Fibroblast of skin of back (primary cell): ENCODE data around the gene EXOC4. TPM values are rescaled to one million over a fixed set of nuclear protein-coding genes. Genes with fewer than 3 reads are reported as not detected.
"Not testable (repeated sequence)": the region's sequence is repeated elsewhere in the genome, so short reads cannot be mapped to it uniquely, and the experiment has no call there.

Experiments used
- DNase-seq: peaks from one replicate; pipeline ENCODE4 v3.0.0-alpha.2; 2013
- polyA plus RNA-seq, 2 experiments: library from polyadenylated mRNA; unstranded; fragments of 120-200 nt; gene quantifications; one replicate each; pipeline ENCODE4 v1.2.1, GENCODE V29; 2013; ENCODE audit not compliant: insufficient read length in 2 of 2

EXOC4 gene
- 33.0 TPM for polyA plus RNA-seq (2013, experiment 1 of 2; ENCODE audit: insufficient read length)
- 40.6 TPM for polyA plus RNA-seq (2013, experiment 2 of 2; ENCODE audit: insufficient read length)

GRCh38 chr7:133252858-133253518 lies at the start of gene EXOC4:
EXOC4 (plus strand) TSS chr7:133253078.
- DNase-seq: peak; percentile 98

GRCh38 chr7:133203490-133203889 lies 49.4 kb upstream of the EXOC4 start:
- DNase-seq: no peak

- no peak for DNase-seq
Measured at GRCh38 chr7:133207687-133208086, 45.2 kb upstream of the EXOC4 start.

GRCh38 chr7:133210817-133211216 lies 42.1 kb upstream of the EXOC4 start:
- not testable (repeated sequence) for DNase-seq

- not testable (repeated sequence) for DNase-seq
Measured at GRCh38 chr7:133213772-133214171, 39.1 kb upstream of the EXOC4 start.

- DNase-seq: no peak
Measured at GRCh38 chr7:133217773-133218172, 35.1 kb upstream of the EXOC4 start.

- DNase-seq: peak; percentile 46
Measured at GRCh38 chr7:133230591-133231194, 22.2 kb upstream of the EXOC4 start.

- DNase-seq: no peak
Measured at GRCh38 chr7:133233142-133233541, 19.7 kb upstream of the EXOC4 start.

- DNase-seq: peak; percentile 3
Measured at GRCh38 chr7:133234961-133235875, 17.7 kb upstream of the EXOC4 start.

GRCh38 chr7:133237545-133237944 lies 15.3 kb upstream of the EXOC4 start:
- DNase-seq: no peak

GRCh38 chr7:133240302-133240701 lies 12.6 kb upstream of the EXOC4 start:
- DNase-seq: no peak

GRCh38 chr7:133246558-133246957 lies 6.3 kb upstream of the EXOC4 start:
- no peak for DNase-seq

- no peak for DNase-seq
Measured at GRCh38 chr7:133248901-133249300, 4.0 kb upstream of the EXOC4 start.

- DNase-seq: no peak
Measured at GRCh38 chr7:133252506-133252857, 396 bp upstream of the EXOC4 start.

GRCh38 chr7:133253519-133253875 lies 619 bp downstream of the EXOC4 start:
- DNase-seq: peak; percentile 6

GRCh38 chr7:133255486-133255885 lies 2.6 kb downstream of the EXOC4 start:
- no peak for DNase-seq

GRCh38 chr7:133258174-133258573 lies 5.3 kb downstream of the EXOC4 start:
- no peak for DNase-seq

- DNase-seq: peak; percentile 11
Measured at GRCh38 chr7:133265821-133266220, 12.9 kb downstream of the EXOC4 start.

GRCh38 chr7:133268355-133268754 lies 15.5 kb downstream of the EXOC4 start:
- DNase-seq: no peak

- no peak for DNase-seq
Measured at GRCh38 chr7:133272336-133272735, 19.5 kb downstream of the EXOC4 start.

GRCh38 chr7:133273227-133273626 lies 20.3 kb downstream of the EXOC4 start:
- DNase-seq: no peak

GRCh38 chr7:133274265-133274664 lies 21.4 kb downstream of the EXOC4 start:
- DNase-seq: no peak

GRCh38 chr7:133275008-133275407 lies 22.1 kb downstream of the EXOC4 start:
- no peak for DNase-seq
